Peyer's patch (tissue), 4 donors: Measurements from ENCODE around the gene KLHL29.

ENCODE experiments used
- CTCF ChIP-seq, 6 experiments: fragments of 450-650 bp in 4 of 6; fragments of 200-600 bp in 2 of 6; sonication (generic) in 1 of 6; IDR thresholded peaks; one replicate each; pipeline ENCODE4 v1.5.1; 2017 to 2019; ENCODE audit warnings: antibody characterized with exemption in 6 of 6, mild to moderate bottlenecking in 3 of 6, moderate library complexity in 1 of 6
- POLR2A ChIP-seq, 2 donors: fragments of 450-650 bp; IDR thresholded peaks; one replicate each; pipeline ENCODE4 v1.5.1; 2017; ENCODE audit warnings: antibody characterized with exemption in 2 of 2, mild to moderate bottlenecking in 2 of 2, moderate library complexity in 2 of 2

DNA sequence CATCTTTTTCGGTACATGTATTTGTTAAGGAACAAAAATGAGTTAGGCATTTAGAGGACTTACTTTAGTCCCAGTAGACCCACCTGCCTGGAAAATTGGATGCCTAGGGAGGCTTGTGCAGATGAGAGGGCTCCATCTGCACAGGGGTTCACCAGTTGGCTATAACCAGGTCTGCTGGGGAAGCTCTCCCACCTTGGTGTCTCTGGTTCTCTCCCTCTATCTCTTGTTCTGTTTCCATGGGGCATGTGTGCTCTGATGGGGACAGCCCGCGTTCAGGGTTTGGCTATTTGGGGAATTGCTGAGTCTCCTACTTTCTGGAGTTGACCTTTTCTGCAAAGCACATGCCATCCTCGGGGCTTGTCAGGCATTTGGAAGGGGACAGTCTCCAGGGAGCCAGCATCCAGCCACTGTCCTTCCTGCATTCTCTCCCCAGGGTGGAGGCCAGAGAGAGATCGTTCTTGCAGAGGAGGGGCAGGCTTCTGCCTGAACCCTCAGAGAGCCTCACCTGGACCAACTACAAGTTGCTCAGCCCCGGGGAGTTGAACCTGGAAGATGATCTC lies 157.3 kb downstream of the KLHL29 start:
- no peak for TF ChIP-seq CTCF (IDR thresholded peaks at IDR 0.05)
- no peak for TF ChIP-seq POLR2A (IDR thresholded peaks at IDR 0.05)
